Colonic mucosa (tissue), 4 donors: ENCODE data around the gene GPLD1. TPM values are rescaled to one million over a fixed set of nuclear protein-coding genes. Genes with fewer than 3 reads are reported as not detected.
"Not testable (repeated sequence)": the region's sequence is repeated elsewhere in the genome, so short reads cannot be mapped to it uniquely, and the experiment has no call there.

Experiments used
- DNase-seq: peaks from one replicate; pipeline ENCODE4 v3.0.0-alpha.2; 2020
- H3K27ac ChIP-seq: fragments of 200-600 bp; one replicate; pipeline ENCODE4 v1.8.0; 2021
- H3K27me3 ChIP-seq: fragments of 200-600 bp; one replicate; pipeline ENCODE4 v1.8.0; 2021
- H3K36me3 ChIP-seq: fragments of 200-600 bp; one replicate; pipeline ENCODE4 v1.8.0; 2021
- H3K4me1 ChIP-seq: fragments of 200-600 bp; one replicate; pipeline ENCODE4 v1.8.0; 2021; ENCODE audit warnings: mild to moderate bottlenecking
- H3K4me3 ChIP-seq: fragments of 200-600 bp; one replicate; pipeline ENCODE4 v1.8.0; 2021
- H3K9ac ChIP-seq, 2 donors: one replicate each; pipeline ENCODE4 v1.7.0; 2013; ENCODE audit warnings: control low read depth in 2 of 2, low read depth in 2 of 2, low read length in 2 of 2
- H3K9me3 ChIP-seq: fragments of 200-600 bp; one replicate; pipeline ENCODE4 v1.8.0; 2021
- CTCF ChIP-seq: fragments of 200-600 bp; IDR thresholded peaks from one replicate; pipeline ENCODE4 v1.8.0; 2022; ENCODE audit warnings: antibody characterized with exemption, mild to moderate bottlenecking
- intact Hi-C: fragments of 100-400 bp; cut with DNase I; formaldehyde crosslinking; loops from one replicate; pipeline ENCODE4 v1.14.1; 2022
- total RNA-seq, 2 donors: library from RNA; stranded (reverse); fragmentation: NEBNext Ultra II Directional in 1 of 2; extraction: Animal tissue kit (Norgen Biotek cat#: 25700) in 1 of 2; gene quantifications; one replicate each; pipeline ENCODE4 v1.2.1, GENCODE V29; 2021
- donor health status: healthy.
- donor health status: DM: no; HTN: no; CAD: no.
- donor health status: DM: no; HTN: no; CAD: no.

Gene GPLD1
- total RNA-seq, 2 donors from 2014 or later, result 0.84 to 0.88 TPM

GRCh38 chr6:24415753-24416152 lies 73.6 kb downstream of the GPLD1 start:
- Histone ChIP-seq H3K9ac (no peak overlapping the region), H3K36me3 (no peaks in the 10 kb centered on the region), H3K27ac (no peak overlapping the region), H3K4me1 (no peaks in the 10 kb centered on the region), H3K9me3 (no peaks in the 10 kb centered on the region), H3K4me3 (no peak overlapping the region), H3K27me3 (no peaks in the 10 kb centered on the region)
- no peak for DNase-seq
- no peak for TF ChIP-seq CTCF
- intact Hi-C loops, result no loop called here

GRCh38 chr6:24414531-24414930 lies 74.8 kb downstream of the GPLD1 start:
- H3K27me3 ChIP-seq, H3K9me3 ChIP-seq, H3K4me3 ChIP-seq, H3K4me1 ChIP-seq, intact Hi-C loops, H3K9ac ChIP-seq, H3K36me3 ChIP-seq, DNase-seq, H3K27ac ChIP-seq: not testable (repeated sequence)

- Histone ChIP-seq H3K9me3 (no peaks in the 10 kb centered on the region), H3K4me1 (no peaks in the 10 kb centered on the region), H3K27me3 (no peaks in the 10 kb centered on the region), H3K4me3 (no peak overlapping the region), H3K27ac (no peak overlapping the region), H3K36me3 (no peaks in the 10 kb centered on the region), H3K9ac (no peak overlapping the region)
- no peak for DNase-seq
- intact Hi-C loops, result no loop called here
- TF ChIP-seq CTCF, result no peak
These were observed 77.1 kb downstream of the GPLD1 start for GRCh38 chr6:24412294-24412693.

GRCh38 chr6:24410622-24411021 lies 78.8 kb downstream of the GPLD1 start:
- H3K27me3 ChIP-seq, result no peaks in the 10 kb centered on the region
- intact Hi-C loops, result no loop called here
- no peak for DNase-seq
- no peaks in the 10 kb centered on the region for H3K36me3 ChIP-seq
- H3K9ac ChIP-seq, result no peak overlapping the region
- no peaks in the 10 kb centered on the region for H3K4me1 ChIP-seq
- H3K9me3 ChIP-seq, result no peaks in the 10 kb centered on the region
- no peak for TF ChIP-seq CTCF
- no peak overlapping the region for H3K27ac ChIP-seq
- H3K4me3 ChIP-seq, result no peak overlapping the region

GRCh38 chr6:24408719-24409410 lies 80.5 kb downstream of the GPLD1 start:
- no peak overlapping the region for H3K27ac ChIP-seq
- H3K27me3 ChIP-seq, result no peaks in the 10 kb centered on the region
- no peaks in the 10 kb centered on the region for H3K4me1 ChIP-seq
- TF ChIP-seq CTCF, result no peak
- H3K9me3 ChIP-seq, result no peaks in the 10 kb centered on the region
- H3K9ac ChIP-seq, result no peak overlapping the region
- no peaks in the 10 kb centered on the region for H3K36me3 ChIP-seq
- H3K4me3 ChIP-seq, result no peak overlapping the region
- intact Hi-C loops, result no loop called here
- DNase-seq, result no peak

- Histone ChIP-seq H3K4me1 (no peaks in the 10 kb centered on the region), H3K9ac (no peak overlapping the region), H3K27ac (no peak overlapping the region), H3K36me3 (no peaks in the 10 kb centered on the region), H3K4me3 (no peak overlapping the region), H3K27me3 (no peaks in the 10 kb centered on the region), H3K9me3 (no peaks in the 10 kb centered on the region)
- intact Hi-C loops, result no loop called here
- no peak for DNase-seq
- no peak for TF ChIP-seq CTCF
These were observed 84.1 kb downstream of the GPLD1 start for GRCh38 chr6:24405262-24405661.
